HUES48 (cell line): ENCODE results near the gene MYO1H.
A peak's percentile ranks its signal among the peaks of the same experiment; 100 is the strongest.
"Not testable (repeated sequence)": the region's sequence is repeated elsewhere in the genome, so short reads cannot be mapped to it uniquely, and the experiment has no call there.

Source experiments
- H3K27ac ChIP-seq: one replicate; pipeline ENCODE4 v1.7.0; 2013; ENCODE audit warnings: low read depth, low read length, inconsistent platforms
- H3K27me3 ChIP-seq: 2 replicates; pipeline ENCODE4 v1.6.1; 2013; ENCODE audit warnings: mild to moderate bottlenecking, low read length; ENCODE audit not compliant: control insufficient read depth, insufficient read depth
- H3K36me3 ChIP-seq: 2 replicates; pipeline ENCODE4 v1.6.1; 2013; ENCODE audit warnings: low read length; ENCODE audit not compliant: control insufficient read depth, insufficient read depth
- H3K4me1 ChIP-seq: 2 replicates; pipeline ENCODE4 v1.6.1; 2013; ENCODE audit warnings: mild to moderate bottlenecking, low read length; ENCODE audit not compliant: control insufficient read depth, insufficient read depth
- H3K4me3 ChIP-seq: 2 replicates; pipeline ENCODE4 v1.5.1; 2013; ENCODE audit warnings: mild to moderate bottlenecking, low read depth, low read length
- H3K9ac ChIP-seq: 2 replicates; pipeline ENCODE4 v1.6.1; 2013; ENCODE audit warnings: mild to moderate bottlenecking, low read depth, low read length, moderate library complexity
- H3K9me3 ChIP-seq: 2 replicates; pipeline ENCODE4 v1.6.1; 2013; ENCODE audit warnings: low read length; ENCODE audit not compliant: control insufficient read depth, insufficient read depth

Gene MYO1H

GRCh38 chr12:109436188-109436560, 88.5 kb downstream of the MYO1H start:
- Histone ChIP-seq H3K27me3 (no peaks in the 10 kb centered on the region), H3K9me3 (no peaks in the 10 kb centered on the region), H3K27ac (peak overlapping the region; percentile 62), H3K4me1 (peaks cover 32% of the 10 kb centered on the region), H3K9ac (no peak overlapping the region), H3K4me3 (0 out of 2 replicates have a peak overlapping the region, but pooled peaks have one; percentile 23), H3K36me3 (no peaks in the 10 kb centered on the region)

GRCh38 chr12:109439181-109439580, 91.5 kb downstream of the MYO1H start:
- peaks cover 32% of the 10 kb centered on the region for H3K4me1 ChIP-seq
- no peak overlapping the region for H3K9ac ChIP-seq
- no peak overlapping the region for H3K27ac ChIP-seq
- no peaks in the 10 kb centered on the region for H3K36me3 ChIP-seq
- H3K9me3 ChIP-seq = no peaks in the 10 kb centered on the region
- H3K27me3 ChIP-seq = no peaks in the 10 kb centered on the region
- H3K4me3 ChIP-seq = no peak overlapping the region

GRCh38 chr12:109439951-109440350, 92.3 kb downstream of the MYO1H start:
- not testable (repeated sequence) for H3K27ac ChIP-seq, H3K27me3 ChIP-seq, H3K9ac ChIP-seq, H3K4me3 ChIP-seq, H3K9me3 ChIP-seq, H3K36me3 ChIP-seq
- peaks cover 24% of the 10 kb centered on the region for H3K4me1 ChIP-seq

GRCh38 chr12:109440851-109441490, 93.3 kb downstream of the MYO1H start:
- Histone ChIP-seq H3K4me1 (peaks cover 14% of the 10 kb centered on the region), H3K27ac (peak overlapping the region; percentile 56), H3K27me3 (no peaks in the 10 kb centered on the region), H3K4me3 (no peak overlapping the region), H3K36me3 (peaks cover 12% of the 10 kb centered on the region; the same call in 1 of the 2 replicates), H3K9me3 (no peaks in the 10 kb centered on the region), H3K9ac (no peak overlapping the region)

GRCh38 chr12:109443794-109444193, 96.1 kb downstream of the MYO1H start:
- Histone ChIP-seq H3K4me3 (no peak overlapping the region), H3K9ac (no peak overlapping the region), H3K27ac (no peak overlapping the region)

GRCh38 chr12:109444259-109444658, 96.6 kb downstream of the MYO1H start:
- H3K4me1 ChIP-seq = 0 out of 2 replicates have a peak, but pooled peaks cover 5% of the 10 kb centered on the region
- H3K9me3 ChIP-seq = no peaks in the 10 kb centered on the region
- no peak overlapping the region for H3K27ac ChIP-seq
- no peak overlapping the region for H3K9ac ChIP-seq
- H3K4me3 ChIP-seq = no peak overlapping the region
- no peaks in the 10 kb centered on the region for H3K27me3 ChIP-seq
- H3K36me3 ChIP-seq = peaks cover 44% of the 10 kb centered on the region

More at GRCh38 chr12:109443794-109444193, 96.1 kb downstream of the MYO1H start:
- H3K4me1 ChIP-seq = 0 out of 2 replicates have a peak, but pooled peaks cover 5% of the 10 kb centered on the region
- H3K36me3 ChIP-seq = peaks cover 40% of the 10 kb centered on the region
- no peaks in the 10 kb centered on the region for H3K9me3 ChIP-seq
- H3K27me3 ChIP-seq = no peaks in the 10 kb centered on the region

GRCh38 chr12:109445191-109445609, 97.5 kb downstream of the MYO1H start:
- Histone ChIP-seq H3K4me3 (no peak overlapping the region), H3K4me1 (0 out of 2 replicates have a peak, but pooled peaks cover 5% of the 10 kb centered on the region), H3K9ac (no peak overlapping the region), H3K27me3 (no peaks in the 10 kb centered on the region), H3K36me3 (peaks cover 51% of the 10 kb centered on the region), H3K27ac (no peak overlapping the region), H3K9me3 (no peaks in the 10 kb centered on the region)

GRCh38 chr12:109446869-109447268, 99.2 kb downstream of the MYO1H start:
- peaks cover 64% of the 10 kb centered on the region for H3K36me3 ChIP-seq
- H3K27me3 ChIP-seq = no peaks in the 10 kb centered on the region
- H3K9ac ChIP-seq = no peak overlapping the region
- no peaks in the 10 kb centered on the region for H3K9me3 ChIP-seq
- H3K4me1 ChIP-seq = no peaks in the 10 kb centered on the region
- H3K4me3 ChIP-seq = no peak overlapping the region
- no peak overlapping the region for H3K27ac ChIP-seq

- peaks cover 70% of the 10 kb centered on the region for H3K36me3 ChIP-seq
These were observed 99.8 kb downstream of the MYO1H start for GRCh38 chr12:109447482-109447881.

GRCh38 chr12:109448272-109448671, 100.6 kb downstream of the MYO1H start:
- H3K9me3 ChIP-seq = no peaks in the 10 kb centered on the region
- H3K27ac ChIP-seq = no peak overlapping the region
- no peak overlapping the region for H3K4me3 ChIP-seq
- H3K9ac ChIP-seq = no peak overlapping the region
- H3K27me3 ChIP-seq = no peaks in the 10 kb centered on the region
- H3K4me1 ChIP-seq = no peaks in the 10 kb centered on the region
- H3K36me3 ChIP-seq = peaks cover 78% of the 10 kb centered on the region

More at GRCh38 chr12:109447482-109447881, 99.8 kb downstream of the MYO1H start:
- Histone ChIP-seq H3K4me3 (no peak overlapping the region), H3K4me1 (no peaks in the 10 kb centered on the region), H3K9ac (no peak overlapping the region), H3K9me3 (no peaks in the 10 kb centered on the region), H3K27ac (no peak overlapping the region), H3K27me3 (no peaks in the 10 kb centered on the region)

GRCh38 chr12:109448707-109449390, 101.1 kb downstream of the MYO1H start:
- peaks cover 83% of the 10 kb centered on the region for H3K36me3 ChIP-seq

More at GRCh38 chr12:109448707-109449390, 101.1 kb downstream of the MYO1H start:
- no peaks in the 10 kb centered on the region for H3K9me3 ChIP-seq
- H3K27me3 ChIP-seq = no peaks in the 10 kb centered on the region
- no peaks in the 10 kb centered on the region for H3K4me1 ChIP-seq
- no peak overlapping the region for H3K4me3 ChIP-seq
- no peak overlapping the region for H3K27ac ChIP-seq
- no peak overlapping the region for H3K9ac ChIP-seq
